Upper lobe of left lung (tissue), 4 donors: ENCODE results near the gene NEURL1.

Source experiments
- CTCF ChIP-seq, 6 experiments: fragments of 450-650 bp in 4 of 6; fragments of 200-600 bp in 2 of 6; sonication (generic) in 2 of 6; IDR thresholded peaks; one replicate each; pipeline ENCODE4 v1.5.1; 2016 to 2019; ENCODE audit warnings: antibody characterized with exemption in 6 of 6
- EP300 ChIP-seq, 4 donors: sonication (generic); formaldehyde crosslinking; IDR thresholded peaks; one replicate each; pipeline ENCODE4 v1.5.1; 2017; ENCODE audit warnings: antibody characterized with exemption in 4 of 4, control low read depth in 2 of 4
- POLR2A ChIP-seq, 4 donors: fragments of 450-650 bp; IDR thresholded peaks; one replicate each; pipeline ENCODE4 v1.5.1; 2016 to 2017; ENCODE audit warnings: antibody characterized with exemption in 4 of 4, mild to moderate bottlenecking in 2 of 4
- POLR2AphosphoS5 ChIP-seq, 2 donors: sonication (generic); formaldehyde crosslinking; IDR thresholded peaks; one replicate each; pipeline ENCODE4 v1.5.1; 2017; ENCODE audit warnings: antibody characterized with exemption in 2 of 2

- no peak for TF ChIP-seq POLR2A (IDR thresholded peaks at IDR 0.05)
- TF ChIP-seq CTCF (IDR thresholded peaks at IDR 0.05): no peak
- no peak for TF ChIP-seq EP300 (IDR thresholded peaks at IDR 0.05)
- TF ChIP-seq POLR2AphosphoS5 (IDR thresholded peaks at IDR 0.05): no peak
Measured at GRCh38 chr10:103557455-103557854, 64.0 kb downstream of the NEURL1 start.
